HL-60 (cell line): Measurements from ENCODE around the gene RHBDL1.

Source experiments
- CTCF ChIP-seq: IDR thresholded peaks from one replicate; pipeline ENCODE4 v1.5.1; 2011; ENCODE audit warnings: low read length, control low read depth, inconsistent platforms; ENCODE audit not compliant: insufficient read depth
- POLR2AphosphoS5 ChIP-seq: IDR thresholded peaks from 2 replicates; pipeline ENCODE4 v1.6.1; 2012; ENCODE audit warnings: low read depth

GRCh38 chr16:657487-657886, 18.0 kb upstream of the RHBDL1 start:
- TF ChIP-seq CTCF: no peak
- no peak for TF ChIP-seq POLR2AphosphoS5
